ENCODE results near the gene GPBAR1. TPM values are rescaled to one million over a fixed set of nuclear protein-coding genes. Genes with fewer than 3 reads are reported as not detected.
"Not testable (repeated sequence)": the region's sequence is repeated elsewhere in the genome, so short reads cannot be mapped to it uniquely, and the experiment has no call there.

Gene GPBAR1
- total RNA-seq, 1 experiment from 2014 or later: 0.16 TPM

GRCh38 chr2:218271865-218272530 lies 11.2 kb downstream of the GPBAR1 start:
- peak overlapping the region; percentile 88 for H3K27ac Mint-ChIP-seq (ENCODE audit: low read depth, unreplicated experiment)
- peaks cover 79% of the 10 kb centered on the region for H3K36me3 Mint-ChIP-seq (ENCODE audit: insufficient read depth, unreplicated experiment)
- no peaks in the 10 kb centered on the region for H3K27me3 Mint-ChIP-seq (ENCODE audit: insufficient read depth, unreplicated experiment)
- no peak for TF ChIP-seq CTCF (IDR thresholded peaks at IDR 0.05; ENCODE audit: unreplicated experiment)
- ChIA-PET CTCF (interaction anchor here (0.5 to 7.7 kb wide), 26 partner anchors 12 to 1302 kb away, joined by 3 to 215 read pairs (median 4); partner anchors contain the start of genes ARPC2, CATIP, GPBAR1 and TMBIM1), POLR2A (interaction anchor here (0.9 to 8.0 kb wide), 15 partner anchors 15 to 978 kb away, joined by 3 to 390 read pairs (median 9); partner anchors contain the start of genes ARPC2, CATIP, CTDSP1 and TMBIM1)
- intact Hi-C loops (cut with micrococcal nuclease): loop anchor here (1.0 kb wide), 5 partner anchors 12 to 124 kb away; partner anchors contain the start of gene CATIP
- H3K9me3 Mint-ChIP-seq (ENCODE audit: unreplicated experiment): no peaks in the 10 kb centered on the region
- H3K4me1 Mint-ChIP-seq (ENCODE audit: insufficient read depth, unreplicated experiment): peaks cover 37% of the 10 kb centered on the region
- peak overlapping the region; percentile 97 for H3K4me3 Mint-ChIP-seq (ENCODE audit: unreplicated experiment)
- no peak for DNase-seq (ENCODE audit: unreplicated experiment)
- BruUV-seq (replicated peaks): no TSS peak

DNA sequence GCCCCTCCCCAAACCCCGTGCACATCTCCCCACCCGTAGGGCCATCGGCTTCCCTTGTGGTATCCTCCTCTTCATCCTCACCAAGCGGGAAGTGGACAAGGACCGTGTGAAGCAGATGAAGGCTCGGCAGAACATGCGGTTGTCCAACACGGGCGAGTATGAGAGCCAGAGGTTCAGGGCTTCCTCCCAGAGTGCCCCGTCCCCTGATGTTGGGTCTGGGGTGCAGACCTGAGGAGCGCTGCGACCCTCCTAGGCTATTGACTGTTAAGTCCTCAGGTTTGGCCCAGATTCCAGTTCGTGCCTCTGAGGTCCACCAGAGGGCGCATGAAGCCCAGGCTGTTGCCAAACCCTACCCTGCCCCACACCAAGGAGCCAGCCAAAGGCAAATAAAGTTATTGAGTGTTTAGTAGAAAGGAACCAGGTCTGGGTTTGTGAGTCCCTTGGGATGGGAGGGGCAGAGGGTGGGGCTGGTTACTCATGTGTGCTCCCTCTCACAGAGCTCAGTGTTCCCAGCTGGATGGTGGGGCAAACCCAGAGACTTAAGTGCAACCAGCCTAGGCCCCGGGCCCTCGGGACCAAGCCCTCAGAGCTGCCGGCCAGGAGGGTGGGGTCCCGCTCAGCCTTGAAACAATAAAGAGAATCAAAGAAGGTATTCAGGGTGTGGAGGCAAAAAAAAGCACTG lies 11.9 kb downstream of the GPBAR1 start:
- intact Hi-C loops (cut with micrococcal nuclease): loop anchor here (1.0 kb wide), 5 partner anchors 12 to 124 kb away; partner anchors contain the start of gene CATIP
- Mint-ChIP-seq H3K4me3 (ENCODE audit: unreplicated experiment) (peak overlapping the region; percentile 97), H3K27me3 (ENCODE audit: insufficient read depth, unreplicated experiment) (no peaks in the 10 kb centered on the region), H3K4me1 (ENCODE audit: insufficient read depth, unreplicated experiment) (peaks cover 35% of the 10 kb centered on the region), H3K9me3 (ENCODE audit: unreplicated experiment) (no peaks in the 10 kb centered on the region), H3K27ac (ENCODE audit: low read depth, unreplicated experiment) (peak overlapping the region; percentile 88), H3K36me3 (ENCODE audit: insufficient read depth, unreplicated experiment) (peaks cover 79% of the 10 kb centered on the region)
- TF ChIP-seq CTCF (IDR thresholded peaks at IDR 0.05; ENCODE audit: unreplicated experiment): peak; percentile 88
- BruUV-seq (replicated peaks): no TSS peak
- POLR2A ChIA-PET: interaction anchor here (0.7 to 8.0 kb wide), 11 partner anchors 14 to 297 kb away, joined by 3 to 390 read pairs (median 7); partner anchors contain the start of genes ARPC2 and TMBIM1
- CTCF ChIA-PET: interaction anchor here (0.6 to 7.7 kb wide), 24 partner anchors 12 to 194 kb away, joined by 3 to 215 read pairs (median 4); partner anchors contain the start of genes ARPC2, CATIP, CTDSP1 and GPBAR1
- DNase-seq (ENCODE audit: unreplicated experiment): peak; percentile 96

DNA sequence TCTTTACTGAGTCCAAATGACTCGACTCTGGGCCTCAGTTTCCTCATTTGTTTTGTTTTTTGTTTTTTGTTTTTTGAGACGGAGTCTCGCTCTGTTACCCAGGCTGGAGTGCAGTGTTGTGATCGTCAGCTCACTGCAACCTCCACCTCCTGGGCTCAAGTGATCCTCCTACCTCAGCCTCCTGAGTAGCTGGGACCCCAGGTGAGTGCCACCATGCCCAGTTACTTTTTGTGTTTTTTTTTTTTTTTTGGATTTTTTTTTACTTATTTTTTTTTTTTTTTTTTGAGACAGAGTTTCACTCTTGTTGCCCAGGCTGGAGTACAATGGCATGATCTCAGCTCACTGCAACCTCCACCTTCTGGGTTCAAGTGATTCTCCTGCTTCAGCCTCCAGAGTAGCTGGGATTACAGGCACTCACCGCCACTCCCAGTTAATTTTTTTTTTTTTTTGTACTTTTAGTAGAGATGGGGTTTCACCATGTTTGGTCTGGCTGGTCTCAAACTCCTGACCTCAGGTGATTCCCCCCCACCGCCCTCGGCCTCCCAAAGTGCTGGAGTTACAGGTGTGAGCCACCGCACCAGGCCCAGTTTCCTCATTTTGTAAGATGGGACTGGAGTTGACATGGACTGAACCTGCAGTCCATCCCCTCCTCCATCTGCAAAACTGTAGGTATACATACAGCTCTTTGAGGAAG lies 12.5 kb downstream of the GPBAR1 start:
- intact Hi-C loops (cut with micrococcal nuclease); H3K27me3 Mint-ChIP-seq (ENCODE audit: insufficient read depth, unreplicated experiment); DNase-seq (ENCODE audit: unreplicated experiment); BruUV-seq (replicated peaks); H3K9me3 Mint-ChIP-seq (ENCODE audit: unreplicated experiment): not testable (repeated sequence)
- Mint-ChIP-seq H3K36me3 (ENCODE audit: insufficient read depth, unreplicated experiment) (peaks cover 74% of the 10 kb centered on the region), H3K27ac (ENCODE audit: low read depth, unreplicated experiment) (peak overlapping the region; percentile 88), H3K4me1 (ENCODE audit: insufficient read depth, unreplicated experiment) (peaks cover 35% of the 10 kb centered on the region), H3K4me3 (ENCODE audit: unreplicated experiment) (peak overlapping the region; percentile 97)
- CTCF ChIA-PET: interaction anchor here (0.5 to 7.7 kb wide), 19 partner anchors 11 to 181 kb away, joined by 3 to 215 read pairs (median 4); partner anchors contain the start of genes CATIP, CTDSP1 and TMBIM1
- POLR2A ChIA-PET: interaction anchor here (0.7 to 8.0 kb wide), 8 partner anchors 14 to 296 kb away, joined by 3 to 390 read pairs (median 6); partner anchors contain the start of genes ARPC2 and TMBIM1

- no peak overlapping the region for H3K4me3 Mint-ChIP-seq (ENCODE audit: unreplicated experiment)
- BruUV-seq (replicated peaks): no TSS peak
- intact Hi-C loops (cut with micrococcal nuclease): no loop called here
- no peaks in the 10 kb centered on the region for H3K9me3 Mint-ChIP-seq (ENCODE audit: unreplicated experiment)
- TF ChIP-seq CTCF (IDR thresholded peaks at IDR 0.05; ENCODE audit: unreplicated experiment): no peak
- H3K27me3 Mint-ChIP-seq (ENCODE audit: insufficient read depth, unreplicated experiment): no peaks in the 10 kb centered on the region
- peaks cover 76% of the 10 kb centered on the region for H3K36me3 Mint-ChIP-seq (ENCODE audit: insufficient read depth, unreplicated experiment)
- DNase-seq (ENCODE audit: unreplicated experiment): no peak
- POLR2A ChIA-PET: interaction anchor here (4.2 to 8.0 kb wide), 3 partner anchors 13 to 123 kb away, joined by 57 to 390 read pairs (median 71); partner anchors contain the start of gene TMBIM1
- H3K4me1 Mint-ChIP-seq (ENCODE audit: insufficient read depth, unreplicated experiment): peaks cover 35% of the 10 kb centered on the region
- H3K27ac Mint-ChIP-seq (ENCODE audit: low read depth, unreplicated experiment): peak overlapping the region; percentile 59
- CTCF ChIA-PET: interaction anchor here (1.1 to 7.7 kb wide), 8 partner anchors 10 to 121 kb away, joined by 3 to 215 read pairs (median 33); partner anchors contain the start of genes CATIP and TMBIM1
Measured at GRCh38 chr2:218273908-218274249, 13.1 kb downstream of the GPBAR1 start.

Data from MCF 10A (cell line).